ENCODE results near the gene GP1BA.
A peak's percentile ranks its signal among the peaks of the same experiment; 100 is the strongest.
"Not testable (repeated sequence)": the region's sequence is repeated elsewhere in the genome, so short reads cannot be mapped to it uniquely, and the experiment has no call there.

The GP1BA gene

GRCh38 chr17:4901648-4902344 lies 30.3 kb upstream of the GP1BA start:
- no peak for DNase-seq

GRCh38 chr17:4902540-4902939 lies 29.5 kb upstream of the GP1BA start:
- no peak for DNase-seq

- peak; percentile 43 to 46 for DNase-seq
These were observed 28.8 kb upstream of the GP1BA start, which contains the start of gene CHRNE for GRCh38 chr17:4903051-4903818. Gene CHRNE, minus strand, starts transcription at chr17:4903098. Its CDS starts 35 bp downstream, at chr17:4903063.

- DNase-seq: not testable (repeated sequence)
These were observed 25.4 kb upstream of the GP1BA start for GRCh38 chr17:4906642-4907041.

- no peak for DNase-seq
These were observed 23.8 kb upstream of the GP1BA start for GRCh38 chr17:4908301-4908700.

GRCh38 chr17:4908711-4909496 lies 23.2 kb upstream of the GP1BA start:
- peak; percentile 59 to 67 for DNase-seq

- no peak for DNase-seq
These were observed 18.1 kb upstream of the GP1BA start for GRCh38 chr17:4913994-4914393.

GRCh38 chr17:4914551-4914950 lies 17.5 kb upstream of the GP1BA start:
- DNase-seq: not testable (repeated sequence)

- DNase-seq: no peak
These were observed 12.5 kb upstream of the GP1BA start for GRCh38 chr17:4919511-4920047.

- no peak for DNase-seq
These were observed 11.6 kb upstream of the GP1BA start for GRCh38 chr17:4920351-4921048.

- DNase-seq: no peak
These were observed 10.8 kb upstream of the GP1BA start for GRCh38 chr17:4921320-4921719.

- not testable (repeated sequence) for DNase-seq
These were observed 5.3 kb upstream of the GP1BA start for GRCh38 chr17:4926577-4927335.

GRCh38 chr17:4928881-4929280 lies 3.2 kb upstream of the GP1BA start:
- no peak for DNase-seq

- DNase-seq: no peak
These were observed 679 bp downstream of the GP1BA start for GRCh38 chr17:4932756-4933155.

- DNase-seq: no peak
These were observed 1.6 kb downstream of the GP1BA start for GRCh38 chr17:4933646-4934045.

GRCh38 chr17:4934173-4934979 lies 2.3 kb downstream of the GP1BA start:
- DNase-seq: peak in 1 of 2 experiments; percentile 16

- DNase-seq: no peak
These were observed 3.6 kb downstream of the GP1BA start for GRCh38 chr17:4935650-4936049.

GRCh38 chr17:4936436-4936835 lies 4.4 kb downstream of the GP1BA start:
- DNase-seq: no peak

GRCh38 chr17:4937553-4937952 lies 5.5 kb downstream of the GP1BA start:
- no peak for DNase-seq

- no peak for DNase-seq
These were observed 6.0 kb downstream of the GP1BA start for GRCh38 chr17:4938069-4938491.
